A204.1 (cell line): ENCODE results near the gene TTC23L.

ENCODE experiments used
- FAIRE-seq: peaks from 2 replicates; lab custom pipeline; 2012; peaks lifted over from hg19 to GRCh38; lab: Jason Lieb, UNC

TTC23L gene

GRCh38 chr5:34833976-34834793, 4.8 kb upstream of the TTC23L start:
- no peak for FAIRE-seq

- no peak for FAIRE-seq
These were observed 4.2 kb upstream of the TTC23L start for GRCh38 chr5:34834794-34835089.

GRCh38 chr5:34835664-34836063, 3.3 kb upstream of the TTC23L start:
- FAIRE-seq, result no peak

GRCh38 chr5:34841816-34842215, 2.9 kb downstream of the TTC23L start:
- FAIRE-seq, result no peak

GRCh38 chr5:34842554-34842953, 3.6 kb downstream of the TTC23L start:
- FAIRE-seq, result no peak

GRCh38 chr5:34843497-34843896, 4.5 kb downstream of the TTC23L start:
- FAIRE-seq, result no peak

- FAIRE-seq, result no peak
These were observed 5.1 kb downstream of the TTC23L start for GRCh38 chr5:34844106-34844505.

- no peak for FAIRE-seq
These were observed 6.0 kb downstream of the TTC23L start for GRCh38 chr5:34844999-34845398.

- FAIRE-seq, result no peak
These were observed 8.1 kb downstream of the TTC23L start for GRCh38 chr5:34847056-34847455.

- no peak for FAIRE-seq
These were observed 8.6 kb downstream of the TTC23L start for GRCh38 chr5:34847552-34847951.

- FAIRE-seq, result no peak
These were observed 9.3 kb downstream of the TTC23L start for GRCh38 chr5:34848230-34848629.

- FAIRE-seq, result no peak
These were observed 10.3 kb downstream of the TTC23L start for GRCh38 chr5:34849253-34849652.

GRCh38 chr5:34854459-34855174, 15.7 kb downstream of the TTC23L start:
- FAIRE-seq, result no peak

GRCh38 chr5:34857161-34857560, 18.2 kb downstream of the TTC23L start:
- FAIRE-seq, result no peak

GRCh38 chr5:34857894-34858293, 18.9 kb downstream of the TTC23L start:
- no peak for FAIRE-seq

- FAIRE-seq, result no peak
These were observed 19.8 kb downstream of the TTC23L start for GRCh38 chr5:34858790-34859189.

GRCh38 chr5:34859253-34859652, 20.3 kb downstream of the TTC23L start:
- no peak for FAIRE-seq

- FAIRE-seq, result no peak
These were observed 25.0 kb downstream of the TTC23L start for GRCh38 chr5:34863946-34864345.

- no peak for FAIRE-seq
These were observed 26.1 kb downstream of the TTC23L start for GRCh38 chr5:34865091-34865490.

- FAIRE-seq, result no peak
These were observed 28.1 kb downstream of the TTC23L start for GRCh38 chr5:34866989-34867471.

- FAIRE-seq, result no peak
These were observed 28.7 kb downstream of the TTC23L start for GRCh38 chr5:34867660-34868059.

- no peak for FAIRE-seq
These were observed 29.8 kb downstream of the TTC23L start for GRCh38 chr5:34868791-34869190.

- no peak for FAIRE-seq
These were observed 30.3 kb downstream of the TTC23L start for GRCh38 chr5:34869256-34869655.

GRCh38 chr5:34870382-34870781, 31.4 kb downstream of the TTC23L start:
- FAIRE-seq, result no peak
